Chondrocyte (in vitro differentiated cells): ENCODE data around the gene RNF180. TPM values are rescaled to one million over a fixed set of nuclear protein-coding genes. Genes with fewer than 3 reads are reported as not detected.

Experiments used
- DNase-seq: peaks from one replicate; pipeline ENCODE4 v3.0.0; 2021; ENCODE audit warnings: mixed read lengths, low spot score
- H3K27ac Mint-ChIP-seq: one replicate; pipeline ENCODE4 v1.8.0; 2021; ENCODE audit warnings: mild to moderate bottlenecking, moderate library complexity, mixed read lengths; ENCODE audit not compliant: unreplicated experiment
- H3K27me3 Mint-ChIP-seq: 2 replicates; pipeline ENCODE4 v1.8.0; 2021; ENCODE audit warnings: low read depth, mixed read lengths
- H3K36me3 Mint-ChIP-seq: 2 replicates; pipeline ENCODE4 v1.8.0; 2021; ENCODE audit warnings: low read depth, mixed read lengths
- H3K4me1 Mint-ChIP-seq: 2 replicates; pipeline ENCODE4 v1.8.0; 2021; ENCODE audit warnings: low read depth, mild to moderate bottlenecking, mixed read lengths
- H3K4me3 Mint-ChIP-seq: one replicate; pipeline ENCODE4 v1.8.0; 2021; ENCODE audit warnings: mild to moderate bottlenecking, moderate library complexity, mixed read lengths; ENCODE audit not compliant: unreplicated experiment
- H3K9me3 Mint-ChIP-seq: 2 replicates; pipeline ENCODE4 v1.8.0; 2021; ENCODE audit warnings: low read depth, mixed read lengths
- total RNA-seq: library from RNA; stranded (reverse); gene quantifications from 3 replicates; pipeline ENCODE4 v1.2.1, GENCODE V29; 2021
- TF ChIP-seq, protein P1 (sequence below): fragments of 200-600 bp; sonication (generic); IDR thresholded peaks from 2 replicates; pipeline ENCODE4 v1.5.0; 2021; ENCODE audit warnings: antibody characterized with exemption, mild to moderate bottlenecking, moderate library complexity

Gene RNF180
- total RNA-seq, 1 donor from 2014 or later, result 5.8 TPM

- TF ChIP-seq, protein P1, sequence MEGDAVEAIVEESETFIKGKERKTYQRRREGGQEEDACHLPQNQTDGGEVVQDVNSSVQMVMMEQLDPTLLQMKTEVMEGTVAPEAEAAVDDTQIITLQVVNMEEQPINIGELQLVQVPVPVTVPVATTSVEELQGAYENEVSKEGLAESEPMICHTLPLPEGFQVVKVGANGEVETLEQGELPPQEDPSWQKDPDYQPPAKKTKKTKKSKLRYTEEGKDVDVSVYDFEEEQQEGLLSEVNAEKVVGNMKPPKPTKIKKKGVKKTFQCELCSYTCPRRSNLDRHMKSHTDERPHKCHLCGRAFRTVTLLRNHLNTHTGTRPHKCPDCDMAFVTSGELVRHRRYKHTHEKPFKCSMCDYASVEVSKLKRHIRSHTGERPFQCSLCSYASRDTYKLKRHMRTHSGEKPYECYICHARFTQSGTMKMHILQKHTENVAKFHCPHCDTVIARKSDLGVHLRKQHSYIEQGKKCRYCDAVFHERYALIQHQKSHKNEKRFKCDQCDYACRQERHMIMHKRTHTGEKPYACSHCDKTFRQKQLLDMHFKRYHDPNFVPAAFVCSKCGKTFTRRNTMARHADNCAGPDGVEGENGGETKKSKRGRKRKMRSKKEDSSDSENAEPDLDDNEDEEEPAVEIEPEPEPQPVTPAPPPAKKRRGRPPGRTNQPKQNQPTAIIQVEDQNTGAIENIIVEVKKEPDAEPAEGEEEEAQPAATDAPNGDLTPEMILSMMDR, result no peak
- H3K36me3 Mint-ChIP-seq, result no peaks in the 10 kb centered on the region
- H3K4me3 Mint-ChIP-seq, result no peak overlapping the region
- no peaks in the 10 kb centered on the region for H3K27me3 Mint-ChIP-seq
- DNase-seq, result no peak
- H3K9me3 Mint-ChIP-seq, result no peaks in the 10 kb centered on the region
- H3K27ac Mint-ChIP-seq, result no peak overlapping the region
- peaks cover 3% of the 10 kb centered on the region for H3K4me1 Mint-ChIP-seq
Observed at GRCh38 chr5:64180661-64181343, 15.2 kb downstream of the RNF180 start.

GRCh38 chr5:64181440-64181839 is 15.8 kb downstream of the RNF180 start:
- H3K4me3 Mint-ChIP-seq, result no peak overlapping the region
- H3K27me3 Mint-ChIP-seq, result no peaks in the 10 kb centered on the region
- peaks cover 3% of the 10 kb centered on the region for H3K4me1 Mint-ChIP-seq
- H3K9me3 Mint-ChIP-seq, result no peaks in the 10 kb centered on the region
- TF ChIP-seq, protein P1, result no peak
- no peaks in the 10 kb centered on the region for H3K36me3 Mint-ChIP-seq
- no peak overlapping the region for H3K27ac Mint-ChIP-seq
- DNase-seq, result no peak

DNA sequence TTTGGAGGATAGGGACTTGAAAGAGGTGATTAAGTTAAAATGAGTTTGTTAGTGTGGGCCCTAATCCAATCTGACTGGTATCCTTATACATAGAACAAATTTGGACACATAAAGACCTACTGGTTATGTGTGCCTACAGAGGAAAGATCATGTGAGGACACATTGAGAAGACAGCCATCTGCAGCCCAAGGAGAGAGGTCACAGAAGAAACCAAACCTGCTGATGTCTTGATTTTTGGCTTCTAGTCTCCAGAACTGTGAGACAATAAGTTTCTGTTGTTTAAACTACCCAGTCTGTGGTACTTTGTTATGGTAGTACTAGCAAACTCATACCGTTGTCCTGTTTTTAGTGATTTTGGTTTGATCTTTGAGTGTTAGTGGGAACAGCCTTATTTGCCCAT is 18.3 kb downstream of the RNF180 start:
- Mint-ChIP-seq H3K36me3 (no peaks in the 10 kb centered on the region), H3K27me3 (no peaks in the 10 kb centered on the region), H3K4me1 (peaks cover 3% of the 10 kb centered on the region), H3K9me3 (no peaks in the 10 kb centered on the region), H3K27ac (no peak overlapping the region), H3K4me3 (no peak overlapping the region)
- DNase-seq, result no peak
- TF ChIP-seq, protein P1, result no peak

DNA sequence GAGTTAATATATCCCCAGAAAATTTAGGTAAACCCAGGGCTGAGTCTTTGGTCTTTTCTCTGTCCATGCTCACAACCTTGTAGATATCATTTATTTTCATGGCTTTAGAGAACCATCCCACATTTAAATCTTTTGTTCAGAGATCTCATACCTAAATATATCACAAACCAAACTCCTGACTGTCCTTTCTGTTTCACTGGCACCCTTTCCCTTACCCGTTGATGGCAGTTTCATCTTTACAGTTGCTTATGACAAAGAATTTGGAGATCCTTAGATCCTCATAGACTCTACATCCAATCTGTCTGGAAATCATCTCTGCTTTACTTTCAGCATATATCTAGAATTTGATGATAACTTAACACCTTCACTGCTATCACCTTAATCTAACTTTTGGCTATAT is 19.2 kb downstream of the RNF180 start:
- H3K9me3 Mint-ChIP-seq, result no peaks in the 10 kb centered on the region
- DNase-seq, result no peak
- peaks cover 3% of the 10 kb centered on the region for H3K4me1 Mint-ChIP-seq
- no peaks in the 10 kb centered on the region for H3K36me3 Mint-ChIP-seq
- TF ChIP-seq, protein P1, result no peak
- H3K27me3 Mint-ChIP-seq, result no peaks in the 10 kb centered on the region
- no peak overlapping the region for H3K4me3 Mint-ChIP-seq
- H3K27ac Mint-ChIP-seq, result no peak overlapping the region

- TF ChIP-seq, protein P1, result no peak
- DNase-seq, result no peak
- no peaks in the 10 kb centered on the region for H3K9me3 Mint-ChIP-seq
- H3K4me3 Mint-ChIP-seq, result no peak overlapping the region
- H3K27me3 Mint-ChIP-seq, result no peaks in the 10 kb centered on the region
- H3K27ac Mint-ChIP-seq, result no peak overlapping the region
- H3K4me1 Mint-ChIP-seq, result peaks cover 16% of the 10 kb centered on the region
- no peaks in the 10 kb centered on the region for H3K36me3 Mint-ChIP-seq
Observed at GRCh38 chr5:64188776-64189175, 23.1 kb downstream of the RNF180 start.
